ENCODE results near the gene WDR36. TPM values are rescaled to one million over a fixed set of nuclear protein-coding genes. Genes with fewer than 3 reads are reported as not detected.

WDR36 gene
- polyA plus RNA-seq, 1 donor (not counting 4 experiments of a cell fraction or from before 2014, with no cell fraction given), result 37.8 TPM

DNA sequence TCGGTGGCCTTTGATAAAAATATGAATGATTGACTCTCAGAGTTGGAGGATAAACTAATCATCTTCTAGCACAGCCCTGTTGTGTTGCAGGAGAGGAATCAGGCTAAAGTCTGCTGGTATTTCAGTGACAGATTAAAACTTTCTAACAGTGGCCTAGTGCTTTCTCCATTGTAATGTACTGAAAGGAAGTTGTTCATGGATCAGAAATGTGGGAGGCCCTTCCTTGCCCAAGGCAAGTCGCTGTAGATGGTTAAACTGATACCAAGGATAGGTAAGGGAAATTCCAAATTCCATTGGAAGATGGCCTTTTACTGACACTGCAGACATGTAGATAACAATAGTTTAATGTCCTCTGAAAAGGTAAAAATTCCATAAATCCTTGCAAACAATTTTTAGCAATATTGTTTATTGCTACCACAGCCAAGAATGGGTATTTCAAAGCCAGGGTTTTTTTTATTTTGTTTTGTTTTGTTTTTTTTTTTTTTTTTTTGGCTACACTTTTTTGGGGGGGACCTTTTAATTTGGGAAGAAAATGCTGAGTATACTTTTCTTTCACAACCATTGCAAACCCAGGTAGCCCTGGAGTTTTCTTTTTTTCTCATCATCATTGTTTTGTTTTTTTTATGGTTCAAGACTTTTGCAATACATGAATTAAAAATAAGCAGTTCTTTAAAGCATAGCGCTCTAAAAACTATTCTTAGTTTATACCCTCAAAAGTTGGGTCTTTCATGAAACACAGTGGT lies 35.5 kb downstream of the WDR36 start:
- H3K4me2 ChIP-seq (ENCODE audit: control insufficient read depth, extremely low read depth, insufficient read depth, low read depth, low read length), result peak overlapping the region; percentile 37
- TF ChIP-seq, protein P1, sequence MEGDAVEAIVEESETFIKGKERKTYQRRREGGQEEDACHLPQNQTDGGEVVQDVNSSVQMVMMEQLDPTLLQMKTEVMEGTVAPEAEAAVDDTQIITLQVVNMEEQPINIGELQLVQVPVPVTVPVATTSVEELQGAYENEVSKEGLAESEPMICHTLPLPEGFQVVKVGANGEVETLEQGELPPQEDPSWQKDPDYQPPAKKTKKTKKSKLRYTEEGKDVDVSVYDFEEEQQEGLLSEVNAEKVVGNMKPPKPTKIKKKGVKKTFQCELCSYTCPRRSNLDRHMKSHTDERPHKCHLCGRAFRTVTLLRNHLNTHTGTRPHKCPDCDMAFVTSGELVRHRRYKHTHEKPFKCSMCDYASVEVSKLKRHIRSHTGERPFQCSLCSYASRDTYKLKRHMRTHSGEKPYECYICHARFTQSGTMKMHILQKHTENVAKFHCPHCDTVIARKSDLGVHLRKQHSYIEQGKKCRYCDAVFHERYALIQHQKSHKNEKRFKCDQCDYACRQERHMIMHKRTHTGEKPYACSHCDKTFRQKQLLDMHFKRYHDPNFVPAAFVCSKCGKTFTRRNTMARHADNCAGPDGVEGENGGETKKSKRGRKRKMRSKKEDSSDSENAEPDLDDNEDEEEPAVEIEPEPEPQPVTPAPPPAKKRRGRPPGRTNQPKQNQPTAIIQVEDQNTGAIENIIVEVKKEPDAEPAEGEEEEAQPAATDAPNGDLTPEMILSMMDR (optimal IDR thresholded peaks at IDR 0.05 in 1 of 3, IDR thresholded peaks at IDR 0.05 in 1 of 3, conservative IDR thresholded peaks at IDR 0.05 in 1 of 3; ENCODE audit: extremely low read depth in 1 of 3, insufficient read depth in 2 of 3, low read length in 3 of 3), result no peak
- TF ChIP-seq EZH2 (IDR thresholded peaks at IDR 0.05; ENCODE audit: low read length), result no peak
- H3K79me2 ChIP-seq (ENCODE audit: control insufficient read depth, insufficient read depth, low read length), result peaks cover 2% of the 10 kb centered on the region
- peaks cover 3 to 6% of the 10 kb centered on the region in 2 experiments for H3K36me3 ChIP-seq (ENCODE audit: control insufficient read depth in 2 of 2, extremely low read depth in 1 of 2, insufficient read depth in 2 of 2, low read length in 2 of 2)
- no peak overlapping the region for H3K9ac ChIP-seq (ENCODE audit: control insufficient read depth, extremely low read depth, insufficient read depth, low read length)
- FAIRE-seq, result peak; percentile 96
- H3K4me3 ChIP-seq (ENCODE audit: control insufficient read depth in 2 of 3, extremely low read depth in 1 of 3, insufficient read depth in 2 of 3, low read depth in 1 of 3, low read length in 3 of 3), result peak overlapping the region in 1 of 3 experiments; percentile 5
- H3K27me3 ChIP-seq (ENCODE audit: control insufficient read depth, extremely low read depth, insufficient read depth, low read length), result no peaks in the 10 kb centered on the region
- peaks cover 22% of the 10 kb centered on the region for H3K4me1 ChIP-seq (ENCODE audit: control insufficient read depth, extremely low read depth, insufficient read depth, low read length)
- no peaks in the 10 kb centered on the region for H4K20me1 ChIP-seq (ENCODE audit: control insufficient read depth, extremely low read depth, insufficient read depth, low read length)
- H2AFZ ChIP-seq (ENCODE audit: control insufficient read depth, low read length), result no peak overlapping the region
- H3K27ac ChIP-seq (ENCODE audit: control insufficient read depth, insufficient read depth, low read length), result peak overlapping the region; percentile 44
- H3K9me3 ChIP-seq (ENCODE audit: control insufficient read depth, low read depth, low read length), result no peaks in the 10 kb centered on the region
- dilution Hi-C loops (cut with MboI; ENCODE audit: extremely low pct_ligation_motif_present, low sequenced_read_pairs), result no loop called here
- no peaks in the 10 kb centered on the region for H3K9me1 ChIP-seq (ENCODE audit: control insufficient read depth, extremely low read depth, insufficient read depth, low read length)
- DNase-seq (ENCODE audit: low read depth, low spot score), result peak; percentile 11

DNA sequence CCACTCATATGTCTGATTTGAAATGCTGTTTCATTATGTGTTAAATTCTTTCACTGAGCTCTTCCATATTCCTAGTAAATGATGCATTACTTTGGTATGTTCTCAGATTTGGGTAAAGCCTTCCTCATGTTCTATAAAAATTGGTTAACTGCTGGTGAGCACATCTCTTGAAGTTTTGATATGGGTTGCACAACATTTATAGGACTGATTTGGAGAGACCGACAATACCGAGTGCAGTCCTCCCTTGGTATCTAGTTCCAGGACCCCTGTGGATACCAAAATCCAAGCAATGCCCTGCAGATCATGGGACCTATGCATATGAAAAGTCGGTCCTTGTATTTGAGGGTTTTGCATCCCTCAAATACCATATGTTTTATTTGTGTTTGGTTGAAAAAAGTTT lies 37.8 kb downstream of the WDR36 start:
- peaks cover 22% of the 10 kb centered on the region for H3K4me1 ChIP-seq (ENCODE audit: control insufficient read depth, extremely low read depth, insufficient read depth, low read length)
- DNase-seq (ENCODE audit: low read depth, low spot score) (no peak), FAIRE-seq (peak; percentile 49)
- H3K4me3 ChIP-seq (ENCODE audit: control insufficient read depth in 2 of 3, extremely low read depth in 1 of 3, insufficient read depth in 2 of 3, low read depth in 1 of 3, low read length in 3 of 3), result no peak overlapping the region
- H3K27ac ChIP-seq (ENCODE audit: control insufficient read depth, insufficient read depth, low read length), result no peak overlapping the region
- H3K4me2 ChIP-seq (ENCODE audit: control insufficient read depth, extremely low read depth, insufficient read depth, low read depth, low read length), result no peak overlapping the region
- peaks cover 3% of the 10 kb centered on the region in 2 experiments for H3K36me3 ChIP-seq (ENCODE audit: control insufficient read depth in 2 of 2, extremely low read depth in 1 of 2, insufficient read depth in 2 of 2, low read length in 2 of 2)
- dilution Hi-C loops (cut with MboI; ENCODE audit: extremely low pct_ligation_motif_present, low sequenced_read_pairs), result no loop called here
- TF ChIP-seq EZH2 (IDR thresholded peaks at IDR 0.05; ENCODE audit: low read length), result no peak
- TF ChIP-seq, protein P1 (optimal IDR thresholded peaks at IDR 0.05 in 1 of 3, IDR thresholded peaks at IDR 0.05 in 1 of 3, conservative IDR thresholded peaks at IDR 0.05 in 1 of 3; ENCODE audit: extremely low read depth in 1 of 3, insufficient read depth in 2 of 3, low read length in 3 of 3), result no peak
- no peak overlapping the region for H2AFZ ChIP-seq (ENCODE audit: control insufficient read depth, low read length)
- H3K9me1 ChIP-seq (ENCODE audit: control insufficient read depth, extremely low read depth, insufficient read depth, low read length), result no peaks in the 10 kb centered on the region
- H3K9ac ChIP-seq (ENCODE audit: control insufficient read depth, extremely low read depth, insufficient read depth, low read length), result no peak overlapping the region
- H3K79me2 ChIP-seq (ENCODE audit: control insufficient read depth, insufficient read depth, low read length), result peaks cover 2% of the 10 kb centered on the region
- no peaks in the 10 kb centered on the region for H3K9me3 ChIP-seq (ENCODE audit: control insufficient read depth, low read depth, low read length)
- no peaks in the 10 kb centered on the region for H3K27me3 ChIP-seq (ENCODE audit: control insufficient read depth, extremely low read depth, insufficient read depth, low read length)
- H4K20me1 ChIP-seq (ENCODE audit: control insufficient read depth, extremely low read depth, insufficient read depth, low read length), result no peaks in the 10 kb centered on the region

Data from keratinocyte (primary cell).